HFFc6 (cell line): Measurements from ENCODE around the gene INO80E. TPM values are rescaled to one million over a fixed set of nuclear protein-coding genes. Genes with fewer than 3 reads are reported as not detected.
"Not testable (repeated sequence)": the region's sequence is repeated elsewhere in the genome, so short reads cannot be mapped to it uniquely, and the experiment has no call there.

Experiments
- DNase-seq: peaks from one replicate; pipeline ENCODE4 v3.0.0-alpha.2; 2018
- H3K27ac Mint-ChIP-seq: 2 replicates; pipeline ENCODE4 v1.8.0; 2020; ENCODE audit warnings: mild to moderate bottlenecking, mixed read lengths
- H3K27me3 Mint-ChIP-seq: 2 replicates; pipeline ENCODE4 v1.8.0; 2021; ENCODE audit warnings: mild to moderate bottlenecking, moderate library complexity, mixed read lengths; ENCODE audit not compliant: insufficient read depth
- H3K36me3 Mint-ChIP-seq: 2 replicates; pipeline ENCODE4 v1.8.0; 2021; ENCODE audit warnings: low read depth, mixed read lengths
- H3K4me1 Mint-ChIP-seq: 2 replicates; pipeline ENCODE4 v1.8.0; 2020; ENCODE audit warnings: low read depth, mixed read lengths
- H3K4me3 Mint-ChIP-seq: 2 replicates; pipeline ENCODE4 v1.8.0; 2020; ENCODE audit warnings: mild to moderate bottlenecking, moderate library complexity, mixed read lengths
- H3K9me3 Mint-ChIP-seq: 2 replicates; pipeline ENCODE4 v1.8.0; 2020; ENCODE audit warnings: mild to moderate bottlenecking, mixed read lengths
- CTCF ChIP-seq: fragments of 200-600 bp; sonication (generic); IDR thresholded peaks from 2 replicates; pipeline ENCODE4 v1.5.0; 2021; ENCODE audit warnings: antibody characterized with exemption, mild to moderate bottlenecking
- total RNA-seq, 6 experiments: library from RNA; stranded (reverse); fragmentation: NEBNext Ultra II Directional; extraction: Animal tissue kit (Norgen Biotek cat#: 25700); gene quantifications; 2 replicates in 1 of 6; 3 replicates in 5 of 6; pipeline ENCODE4 v1.2.3, GENCODE V29; 2021

INO80E gene
- total RNA-seq, 6 experiments from 2014 or later: 61.0 to 77.4 (median 73.8) TPM

- H3K4me1 Mint-ChIP-seq: peaks cover 6% of the 10 kb centered on the region; the same call in 1 of the 2 replicates
- no peaks in the 10 kb centered on the region for H3K9me3 Mint-ChIP-seq
- no peaks in the 10 kb centered on the region for H3K36me3 Mint-ChIP-seq
- no peak overlapping the region for H3K27ac Mint-ChIP-seq
- peak; percentile 45 for DNase-seq
- H3K27me3 Mint-ChIP-seq: peaks cover 52% of the 10 kb centered on the region
- peak; percentile 94 for TF ChIP-seq CTCF
- peak overlapping the region; percentile 30; the same call in 1 of the 2 replicates for H3K4me3 Mint-ChIP-seq
Measured at GRCh38 chr16:30032083-30032819, 36.2 kb downstream of the INO80E start.

- no peak for DNase-seq
- no peak for TF ChIP-seq CTCF
- H3K27me3 Mint-ChIP-seq: peaks cover 47% of the 10 kb centered on the region
- H3K4me1 Mint-ChIP-seq: peaks cover 6% of the 10 kb centered on the region; the same call in 1 of the 2 replicates
- H3K9me3 Mint-ChIP-seq: no peaks in the 10 kb centered on the region
- H3K4me3 Mint-ChIP-seq: no peak overlapping the region
- no peak overlapping the region for H3K27ac Mint-ChIP-seq
- no peaks in the 10 kb centered on the region for H3K36me3 Mint-ChIP-seq
Measured at GRCh38 chr16:30033270-30033669, 37.2 kb downstream of the INO80E start.

- DNase-seq: no peak
- Mint-ChIP-seq H3K36me3 (no peaks in the 10 kb centered on the region), H3K9me3 (no peaks in the 10 kb centered on the region), H3K4me3 (no peak overlapping the region), H3K4me1 (no peaks in the 10 kb centered on the region), H3K27ac (no peak overlapping the region), H3K27me3 (peaks cover 17% of the 10 kb centered on the region)
- no peak for TF ChIP-seq CTCF
Measured at GRCh38 chr16:30040221-30040620, 44.2 kb downstream of the INO80E start.

GRCh38 chr16:30040690-30041089 lies 44.6 kb downstream of the INO80E start:
- peaks cover 12% of the 10 kb centered on the region for H3K27me3 Mint-ChIP-seq
- DNase-seq, H3K9me3 Mint-ChIP-seq, H3K27ac Mint-ChIP-seq, H3K36me3 Mint-ChIP-seq, H3K4me3 Mint-ChIP-seq, H3K4me1 Mint-ChIP-seq: not testable (repeated sequence)

- peak; percentile 83 for TF ChIP-seq CTCF
- no peak overlapping the region for H3K27ac Mint-ChIP-seq
- H3K36me3 Mint-ChIP-seq: no peaks in the 10 kb centered on the region
- DNase-seq: peak; percentile 53
- no peaks in the 10 kb centered on the region for H3K9me3 Mint-ChIP-seq
- H3K4me1 Mint-ChIP-seq: no peaks in the 10 kb centered on the region
- H3K27me3 Mint-ChIP-seq: peaks cover 10% of the 10 kb centered on the region
- no peak overlapping the region for H3K4me3 Mint-ChIP-seq
Measured at GRCh38 chr16:30041841-30042240, 45.8 kb downstream of the INO80E start.

- no peak overlapping the region for H3K4me3 Mint-ChIP-seq
- peaks cover 2% of the 10 kb centered on the region; the same call in 1 of the 2 replicates for H3K27me3 Mint-ChIP-seq
- no peaks in the 10 kb centered on the region for H3K9me3 Mint-ChIP-seq
- DNase-seq: no peak
- peaks cover 8% of the 10 kb centered on the region for H3K4me1 Mint-ChIP-seq
- no peaks in the 10 kb centered on the region for H3K36me3 Mint-ChIP-seq
- TF ChIP-seq CTCF: no peak
- H3K27ac Mint-ChIP-seq: no peak overlapping the region
Measured at GRCh38 chr16:30046178-30046577, 50.1 kb downstream of the INO80E start.
